Activated T-cell treated with anti-CD3 and anti-CD28 coated beads for 48 hours (primary cell): ENCODE results near the gene APBB3.

ENCODE experiments used
- DNase-seq: peaks from one replicate; pipeline ENCODE4 v3.0.0-alpha.2; 2020; ENCODE audit warnings: low read depth

Gene APBB3

GRCh38 chr5:140551872-140552271 lies 12.5 kb downstream of the APBB3 start:
- DNase-seq = no peak

- no peak for DNase-seq
Measured at GRCh38 chr5:140550147-140551079, 14.0 kb downstream of the APBB3 start.

- no peak for DNase-seq
Measured at GRCh38 chr5:140549237-140550144, 14.9 kb downstream of the APBB3 start.

- DNase-seq = no peak
Measured at GRCh38 chr5:140548791-140549190, 15.6 kb downstream of the APBB3 start.

GRCh38 chr5:140548300-140548688 lies 16.1 kb downstream of the APBB3 start:
- no peak for DNase-seq

- peak; percentile 82 for DNase-seq
Measured at GRCh38 chr5:140547508-140548299, 16.7 kb downstream of the APBB3 start, which contains the start of gene EIF4EBP3. Gene EIF4EBP3 (plus strand): TSS chr5:140547662. CDS start chr5:140547738, 76 bp downstream.

GRCh38 chr5:140546851-140547507 lies 17.4 kb downstream of the APBB3 start:
- no peak for DNase-seq

GRCh38 chr5:140545606-140546005 lies 18.8 kb downstream of the APBB3 start:
- no peak for DNase-seq

GRCh38 chr5:140544986-140545385 lies 19.4 kb downstream of the APBB3 start:
- DNase-seq = no peak

- DNase-seq = no peak
Measured at GRCh38 chr5:140542972-140543371, 21.4 kb downstream of the APBB3 start.

GRCh38 chr5:140540227-140540626 lies 24.2 kb downstream of the APBB3 start:
- no peak for DNase-seq

- DNase-seq = no peak
Measured at GRCh38 chr5:140524003-140524402, 40.4 kb downstream of the APBB3 start.

- DNase-seq = no peak
Measured at GRCh38 chr5:140513124-140513523, 51.3 kb downstream of the APBB3 start.

- no peak for DNase-seq
Measured at GRCh38 chr5:140509898-140510297, 54.5 kb downstream of the APBB3 start.
